DMS53 (cell line): ENCODE results near the gene EVC.
A peak's percentile ranks its signal among the peaks of the same experiment; 100 is the strongest.

Source experiments
- DNase-seq: peaks from one replicate; lab custom pipeline; 2025; lab: John Stamatoyannopoulos, UW

The EVC gene

GRCh38 chr4:5710961-5711478 is at the start of gene EVC:
TSS of gene EVC (plus strand) at chr4:5711201. CDS start at chr4:5711381, 180 bp downstream.
- DNase-seq = peak; percentile 84

- DNase-seq = no peak
Observed at GRCh38 chr4:5661237-5661636, 49.8 kb upstream of the EVC start.

GRCh38 chr4:5662555-5662954 is 48.4 kb upstream of the EVC start:
- DNase-seq = no peak

GRCh38 chr4:5664778-5665177 is 46.2 kb upstream of the EVC start:
- DNase-seq = no peak

GRCh38 chr4:5666741-5667140 is 44.3 kb upstream of the EVC start:
- no peak for DNase-seq

GRCh38 chr4:5676763-5677162 is 34.2 kb upstream of the EVC start:
- DNase-seq = no peak

GRCh38 chr4:5678977-5679376 is 32.0 kb upstream of the EVC start:
- no peak for DNase-seq

- DNase-seq = peak; percentile 78
Observed at GRCh38 chr4:5683566-5683965, 27.4 kb upstream of the EVC start.

GRCh38 chr4:5685296-5685695 is 25.7 kb upstream of the EVC start:
- DNase-seq = no peak

GRCh38 chr4:5686338-5686737 is 24.7 kb upstream of the EVC start:
- no peak for DNase-seq

GRCh38 chr4:5689065-5689464 is 21.9 kb upstream of the EVC start:
- DNase-seq = no peak

- no peak for DNase-seq
Observed at GRCh38 chr4:5691491-5692132, 19.4 kb upstream of the EVC start.

- DNase-seq = no peak
Observed at GRCh38 chr4:5693871-5694270, 17.1 kb upstream of the EVC start.

GRCh38 chr4:5696341-5696740 is 14.7 kb upstream of the EVC start:
- no peak for DNase-seq

GRCh38 chr4:5700459-5700858 is 10.5 kb upstream of the EVC start:
- no peak for DNase-seq

GRCh38 chr4:5701971-5702370 is 9.0 kb upstream of the EVC start:
- no peak for DNase-seq

- DNase-seq = no peak
Observed at GRCh38 chr4:5703831-5704230, 7.2 kb upstream of the EVC start.

- no peak for DNase-seq
Observed at GRCh38 chr4:5704276-5704675, 6.7 kb upstream of the EVC start.

GRCh38 chr4:5705647-5706320 is 5.2 kb upstream of the EVC start:
- no peak for DNase-seq

- DNase-seq = no peak
Observed at GRCh38 chr4:5706486-5707290, 4.3 kb upstream of the EVC start.

GRCh38 chr4:5707366-5707765 is 3.6 kb upstream of the EVC start:
- no peak for DNase-seq

- peak; percentile 79 for DNase-seq
Observed at GRCh38 chr4:5707778-5708448, 3.1 kb upstream of the EVC start.
